Left cardiac atrium (tissue), 4 donors: Measurements from ENCODE around the gene BCL2. TPM values are rescaled to one million over a fixed set of nuclear protein-coding genes. Genes with fewer than 3 reads are reported as not detected.

Experiments used
- ATAC-seq, 2 donors: fragments of 200-7000 bp; cut with Tn5 transposase; one replicate each; pipeline ENCODE4 v1.9.1; 2020; ENCODE audit warnings: mild to moderate bottlenecking in 2 of 2, moderate library complexity in 2 of 2
- DNase-seq: peaks from one replicate; pipeline ENCODE4 v3.0.0-alpha.2; 2020
- intact Hi-C, 2 donors: fragments of 100-400 bp; cut with DNase I; formaldehyde crosslinking; loops; one replicate each; pipeline versions ENCODE4 v1.14.1 to v1.15.1; 2022 to 2023
- total RNA-seq, 2 donors: library from RNA; stranded (reverse); fragmentation: NEBNext Ultra II Directional; extraction: Animal tissue kit (Norgen Biotek cat#: 25700); gene quantifications; one replicate each; pipeline ENCODE4 v1.2.1, GENCODE V29; 2021
- donor health status: DM: no; HTN: yes; CAD: no.
- donor health status: DM: no; HTN: yes; CAD: no; lungs with severe emphysema.
- donor health status: DM: yes; HTN: yes; CAD: no.
- donor health status: Dilated cardiomyopathy.

The BCL2 gene
- total RNA-seq, 2 donors from 2014 or later: 10.1 to 11.6 TPM

DNA sequence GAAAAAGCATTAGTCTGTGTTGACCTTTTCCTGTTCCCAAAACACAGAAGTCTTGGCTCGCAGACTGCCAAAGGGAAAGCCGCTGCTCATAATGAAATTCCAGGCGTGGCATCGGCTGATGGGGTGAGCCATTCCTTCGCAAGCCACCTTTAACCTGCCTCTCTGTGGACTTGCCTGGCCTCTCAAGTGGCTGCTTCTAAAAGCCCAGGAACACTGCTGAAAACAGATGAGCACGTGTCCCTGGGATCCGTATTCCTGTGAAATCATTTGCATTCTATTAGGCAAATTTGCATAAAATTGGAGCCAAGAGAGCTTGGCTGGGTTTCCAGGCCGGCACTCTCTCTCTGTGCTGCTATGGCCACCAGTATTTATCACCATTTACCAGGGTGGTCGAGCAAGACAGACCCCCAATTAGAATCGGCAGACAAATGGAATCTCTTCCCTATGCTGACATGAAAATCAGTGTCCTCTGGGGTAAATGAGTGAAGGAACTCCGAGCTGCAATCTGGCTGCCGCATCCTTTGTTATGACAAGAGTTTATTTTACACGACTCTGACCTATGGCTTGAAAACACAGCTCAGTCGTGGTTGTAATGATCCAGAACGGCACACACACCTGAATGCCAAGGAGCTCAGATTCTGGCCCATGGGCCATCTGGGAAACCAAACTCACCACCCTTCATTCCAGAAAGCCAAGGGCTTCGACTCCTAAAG is 21.7 kb downstream of the BCL2 start:
- no peak for DNase-seq
- peak in 1 of 2 donors; percentile 39 for ATAC-seq
- intact Hi-C loops: no loop called here

DNA sequence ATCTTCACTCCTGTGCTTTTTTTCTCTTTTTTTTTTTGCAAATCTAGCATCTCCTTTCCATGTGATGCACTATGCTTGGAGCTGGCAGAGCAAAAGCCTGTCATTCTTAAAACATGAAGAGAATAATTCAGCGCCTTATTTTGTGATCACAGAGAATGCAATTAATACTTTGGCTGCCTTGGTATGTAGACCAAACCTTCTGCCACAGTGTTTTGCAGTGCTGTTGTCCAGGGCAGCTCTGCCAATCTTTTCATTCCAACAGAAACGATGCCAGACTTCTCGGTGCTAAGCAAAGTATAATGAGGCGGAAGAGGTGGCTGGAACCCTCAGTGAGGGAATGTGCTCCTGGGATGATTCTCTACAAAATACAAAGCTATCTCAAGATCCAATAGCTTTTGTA is 25.6 kb downstream of the BCL2 start:
- intact Hi-C loops: no loop called here
- ATAC-seq: peak in 1 of 2 donors; percentile 48
- DNase-seq: no peak

DNA sequence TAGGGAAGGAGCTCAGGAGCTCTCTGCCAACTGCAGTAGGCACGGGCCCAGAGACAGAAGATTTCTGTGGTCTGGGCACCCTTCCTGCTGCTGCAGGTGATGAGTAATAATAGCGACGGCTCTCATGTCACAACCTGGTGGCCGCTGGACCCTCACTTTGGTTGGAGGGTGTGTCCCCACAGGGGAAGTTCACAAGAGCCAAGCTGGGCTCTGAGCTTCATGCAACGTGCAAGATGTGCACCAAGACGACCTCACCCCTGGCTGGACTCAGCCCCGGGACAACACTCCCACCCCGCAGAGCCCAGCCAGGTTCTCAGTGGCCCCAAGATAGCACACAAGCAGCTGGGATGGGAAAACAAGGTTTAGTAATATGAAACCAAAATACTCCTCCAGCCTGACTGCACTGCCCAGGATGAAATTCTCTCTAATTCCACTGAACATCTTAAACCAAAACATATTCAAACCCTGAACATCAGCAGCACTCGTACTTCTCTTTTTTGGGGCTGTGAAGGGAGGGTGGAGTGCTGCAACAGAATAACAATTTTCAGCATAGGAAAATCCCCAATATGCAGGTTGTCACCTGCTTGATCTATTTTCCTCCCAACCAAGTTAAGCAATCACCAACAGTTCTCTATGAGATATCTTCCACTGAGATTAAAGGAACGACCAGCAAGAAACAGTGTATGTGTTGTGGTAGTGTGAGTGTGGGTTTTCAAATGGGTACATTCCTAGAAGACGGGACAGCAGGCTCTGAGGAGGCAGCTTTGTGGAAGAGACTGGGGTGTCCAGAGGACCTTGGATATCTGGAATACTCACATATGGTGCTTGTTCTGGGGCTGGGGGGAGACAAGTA is 26.5 kb downstream of the BCL2 start:
- intact Hi-C loops: no loop called here
- ATAC-seq: no peak
- peak; percentile 29 for DNase-seq

DNA sequence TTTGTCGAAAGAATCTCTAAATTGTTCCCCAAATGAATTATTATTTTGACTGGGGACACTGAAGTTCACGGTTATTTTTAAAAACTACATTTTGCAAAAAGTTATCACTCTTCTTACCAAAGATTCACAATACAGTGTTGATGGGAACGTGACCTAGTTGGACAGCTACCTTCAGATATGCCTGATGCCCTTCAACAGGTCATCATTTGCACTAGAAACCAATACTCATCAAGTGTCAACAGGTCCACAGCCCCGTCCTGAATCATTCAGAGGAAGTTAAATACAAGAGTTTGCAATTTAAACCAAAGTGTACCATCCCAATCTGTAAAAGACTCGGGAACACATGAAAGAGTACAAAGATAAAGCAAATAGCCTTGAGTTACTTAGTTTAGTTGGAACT is 28.3 kb downstream of the BCL2 start:
- DNase-seq (no peak), ATAC-seq (peak in 1 of 2 donors; percentile 48)
- intact Hi-C loops: no loop called here

DNA sequence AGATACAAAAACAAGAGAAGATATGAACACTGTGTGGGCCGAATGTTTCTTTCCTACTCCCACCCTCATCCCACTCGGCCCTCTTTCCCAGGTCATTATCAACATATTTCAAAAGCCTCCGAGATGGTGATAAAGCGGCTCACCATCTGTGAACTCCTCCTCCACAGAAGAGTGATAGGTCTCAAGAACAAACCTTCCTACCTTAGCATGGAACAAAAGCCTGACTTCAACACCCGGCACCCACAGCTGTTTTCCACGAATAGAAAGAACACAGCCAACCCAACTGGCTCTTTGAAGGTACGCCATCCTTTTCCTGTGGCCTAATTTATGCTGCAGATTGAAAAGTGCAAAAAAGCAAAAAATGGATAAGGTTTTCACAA is 28.8 kb downstream of the BCL2 start:
- intact Hi-C loops: no loop called here
- ATAC-seq: peak in 1 of 2 donors; percentile 49
- DNase-seq: no peak

DNA sequence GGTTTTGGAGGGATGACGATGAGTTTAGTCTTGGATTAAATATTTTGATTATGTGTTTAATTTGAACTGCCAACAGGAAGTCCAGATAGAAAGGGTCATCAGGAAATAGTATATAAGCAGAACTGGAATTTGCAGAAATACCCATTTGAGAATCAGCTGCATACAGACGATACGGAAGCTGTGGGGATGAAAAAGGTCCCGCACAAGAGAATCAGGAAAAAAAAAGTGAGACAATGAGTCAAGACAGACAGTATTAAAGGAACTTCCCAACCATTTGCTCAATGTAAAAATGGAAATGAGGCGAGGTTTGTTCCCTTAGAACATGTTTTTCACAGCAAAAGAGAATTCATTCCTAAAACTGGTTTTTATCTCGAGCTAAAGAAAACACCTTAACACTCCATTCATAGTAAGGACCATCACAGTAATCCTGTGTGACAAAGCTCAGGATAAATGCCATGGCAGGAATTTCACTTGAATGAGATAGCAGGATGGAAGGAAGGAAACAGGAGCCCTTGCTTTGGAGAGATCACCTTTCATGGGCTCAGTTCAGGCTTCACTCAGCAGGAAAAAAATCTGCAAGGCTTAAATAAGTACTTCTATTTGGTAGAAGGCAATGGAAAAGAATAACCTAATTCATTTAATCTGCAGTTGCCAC is 29.3 kb downstream of the BCL2 start:
- intact Hi-C loops: no loop called here
- ATAC-seq: no peak
- DNase-seq: no peak

DNA sequence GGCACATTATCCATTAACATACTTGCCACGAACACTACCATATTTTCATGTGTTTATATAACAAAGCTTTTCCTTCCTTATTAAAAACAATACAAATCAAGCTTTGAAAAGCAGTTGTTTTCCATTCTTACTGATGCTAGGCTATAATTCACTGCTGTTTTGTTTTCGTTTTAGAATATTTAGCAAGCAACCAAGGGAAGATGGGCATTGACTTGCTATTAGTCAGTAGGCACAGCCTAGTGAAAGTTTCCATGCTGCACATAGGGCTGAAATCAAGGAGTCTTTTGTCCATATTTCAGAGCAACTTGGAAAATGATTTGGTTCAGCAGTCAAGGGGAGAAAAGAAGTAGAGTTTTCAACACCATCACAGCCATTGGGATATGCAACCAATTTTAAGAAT is 31.3 kb downstream of the BCL2 start:
- ATAC-seq: no peak
- intact Hi-C loops: no loop called here

DNA sequence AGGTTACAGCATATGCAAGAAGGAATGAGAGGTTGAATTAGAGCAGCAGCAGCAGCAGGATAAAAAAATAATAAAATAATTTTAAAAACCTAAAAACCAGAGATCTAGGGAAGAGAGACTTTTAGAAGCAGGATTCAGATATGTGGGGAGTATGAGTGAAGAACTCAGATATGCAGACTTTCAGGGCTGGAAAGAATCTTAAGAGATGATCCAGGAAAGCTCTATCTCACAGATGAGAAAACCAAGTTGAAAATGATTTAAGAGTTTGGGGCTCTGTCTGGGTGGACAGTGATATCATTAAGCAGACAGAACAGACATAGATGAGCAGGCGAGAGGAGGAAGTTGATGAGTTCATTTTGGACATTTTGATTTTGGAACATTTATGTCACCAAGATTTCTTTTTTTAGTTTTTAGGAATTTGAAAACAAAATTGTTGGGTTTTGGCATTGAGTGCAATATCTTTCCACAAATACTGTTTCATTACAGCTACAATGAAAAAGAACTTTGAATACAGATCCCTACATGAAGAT is 31.8 kb downstream of the BCL2 start:
- intact Hi-C loops: no loop called here
- DNase-seq: no peak
- ATAC-seq: peak in 1 of 2 donors; percentile 17

More for the DNA sequence above, 31.3 kb downstream of the BCL2 start:
- no peak for DNase-seq

DNA sequence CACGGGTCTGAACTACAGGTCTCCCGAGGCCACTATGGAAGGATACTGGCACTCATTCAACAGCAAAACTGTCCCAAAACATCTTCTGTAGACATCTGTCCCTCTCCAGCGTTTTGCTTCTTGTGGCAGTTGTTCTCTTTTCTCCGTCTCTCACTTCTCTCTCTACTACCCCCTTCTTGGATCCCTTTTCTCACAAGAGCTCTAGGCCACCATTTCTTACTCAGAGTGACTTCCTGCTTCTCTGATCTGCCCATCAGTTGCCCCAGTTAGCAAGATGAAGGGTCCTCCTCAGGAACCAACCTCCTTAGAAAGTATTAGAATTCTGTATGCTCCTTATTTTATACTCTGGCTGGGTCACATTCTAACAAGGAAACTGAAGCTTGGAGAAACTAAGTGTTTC is 32.6 kb downstream of the BCL2 start:
- intact Hi-C loops: no loop called here
- DNase-seq: no peak
- no peak for ATAC-seq

DNA sequence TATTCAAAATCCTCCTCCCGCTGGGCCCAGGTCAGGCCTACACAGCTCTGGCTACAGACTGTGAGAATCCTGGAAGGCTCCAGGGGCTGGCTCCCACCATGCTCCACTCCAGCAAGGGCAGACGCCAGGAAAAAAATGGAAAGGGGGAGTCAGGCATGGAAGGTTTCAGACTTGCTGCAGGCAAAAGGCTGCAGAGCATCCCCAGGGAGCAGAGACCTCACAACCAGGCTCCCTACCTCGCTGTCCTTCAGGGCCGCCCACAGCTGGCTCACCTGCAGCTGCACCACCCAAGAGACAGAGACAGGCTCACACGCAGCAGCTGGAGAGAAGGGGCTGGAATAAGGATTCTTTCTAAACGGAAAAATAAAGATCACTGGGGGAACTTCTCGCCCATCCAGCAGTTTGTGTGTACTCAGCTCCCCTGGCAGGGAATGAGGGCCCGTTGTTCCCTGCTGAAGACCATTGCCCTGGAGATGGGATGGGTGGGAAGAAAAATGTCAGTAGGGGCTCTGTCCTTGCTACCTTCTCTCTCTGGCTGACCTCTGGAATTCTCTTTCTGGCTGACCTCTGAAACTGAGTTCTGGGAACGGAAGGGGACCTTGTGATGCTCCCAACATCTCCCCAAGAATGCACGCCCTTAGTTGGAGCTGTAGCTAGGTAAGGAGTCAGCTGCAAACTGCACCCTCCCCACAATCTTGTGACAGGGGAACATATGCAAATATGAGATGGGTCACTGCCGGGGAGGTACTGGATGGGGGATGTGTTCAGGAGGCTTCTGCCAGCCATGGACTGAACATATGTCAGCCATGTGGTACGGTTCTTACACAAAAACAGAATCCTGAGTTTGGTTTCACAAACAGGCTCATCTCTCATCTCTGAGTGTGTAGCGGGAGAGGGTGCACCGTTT is 34.5 kb downstream of the BCL2 start:
- intact Hi-C loops: no loop called here
- no peak for ATAC-seq
- DNase-seq: no peak

DNA sequence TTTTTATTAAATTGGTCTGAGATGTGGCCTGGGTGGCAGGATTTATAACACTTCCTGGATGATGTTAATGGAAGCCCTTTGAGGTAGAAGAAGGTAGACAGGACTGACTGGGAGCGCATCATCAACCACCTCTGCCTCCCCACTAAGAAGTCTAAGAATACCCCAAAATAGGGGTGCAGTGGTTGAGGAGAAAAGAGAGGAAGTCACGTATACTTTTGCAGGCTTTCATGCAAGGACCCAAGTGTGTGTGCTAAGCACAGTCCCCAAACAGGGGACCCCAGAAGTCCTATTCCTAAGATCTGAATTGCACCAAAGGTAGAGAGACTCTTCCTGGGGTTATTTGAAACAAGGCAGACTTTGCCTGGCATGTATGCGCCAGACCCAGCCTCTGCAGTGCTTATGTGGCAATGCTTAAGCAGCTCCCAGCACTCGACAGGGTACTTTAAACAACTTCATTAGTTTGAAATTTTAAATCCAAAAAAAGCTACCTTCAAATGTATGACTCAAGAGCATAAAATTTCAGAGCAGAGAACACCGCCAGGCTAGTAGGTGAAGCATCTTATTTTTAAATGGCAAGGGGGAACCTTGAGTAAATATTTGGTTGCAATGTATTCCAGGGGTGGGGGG is 35.3 kb downstream of the BCL2 start:
- intact Hi-C loops: no loop called here
- DNase-seq: no peak

DNA sequence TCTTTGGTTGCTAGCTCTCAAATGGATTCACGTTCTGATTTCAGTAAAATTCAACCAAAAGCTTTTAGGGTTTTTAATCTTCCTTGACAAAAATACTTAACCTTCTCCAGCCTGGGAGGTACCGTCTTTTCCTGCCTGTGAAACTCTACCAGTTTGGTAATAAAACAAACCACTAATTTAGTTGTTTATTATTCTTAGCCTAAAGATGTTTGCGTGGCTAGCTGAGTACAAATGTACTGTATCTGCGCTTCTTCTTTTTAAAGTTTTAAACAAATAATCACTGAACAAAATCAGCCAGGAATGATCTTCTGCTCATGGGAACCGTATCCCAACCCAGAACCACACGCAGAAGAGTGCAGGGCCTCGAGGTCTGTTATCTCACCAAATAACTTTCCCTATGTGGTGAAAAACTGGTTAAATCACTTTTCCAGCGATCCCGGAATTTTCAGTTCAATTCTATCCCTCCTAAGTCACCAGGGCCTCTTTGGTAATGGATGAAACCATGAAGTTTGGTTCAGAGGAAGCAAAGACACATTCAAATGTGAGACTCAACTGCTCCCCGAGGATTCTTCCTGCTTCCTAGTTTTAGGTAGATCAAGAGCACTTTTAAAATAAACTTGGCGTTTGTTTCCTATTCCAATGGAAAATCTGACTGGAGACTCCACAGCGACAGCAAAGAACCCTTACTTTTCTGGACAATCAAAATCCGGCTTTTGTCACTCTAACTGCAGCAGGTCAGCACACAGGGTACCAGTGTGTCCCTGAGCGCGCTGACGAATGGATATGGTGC is 36.1 kb downstream of the BCL2 start:
- intact Hi-C loops: no loop called here
- ATAC-seq (no peak), DNase-seq (no peak)

More for the DNA sequence above, 35.3 kb downstream of the BCL2 start:
- ATAC-seq: no peak

DNA sequence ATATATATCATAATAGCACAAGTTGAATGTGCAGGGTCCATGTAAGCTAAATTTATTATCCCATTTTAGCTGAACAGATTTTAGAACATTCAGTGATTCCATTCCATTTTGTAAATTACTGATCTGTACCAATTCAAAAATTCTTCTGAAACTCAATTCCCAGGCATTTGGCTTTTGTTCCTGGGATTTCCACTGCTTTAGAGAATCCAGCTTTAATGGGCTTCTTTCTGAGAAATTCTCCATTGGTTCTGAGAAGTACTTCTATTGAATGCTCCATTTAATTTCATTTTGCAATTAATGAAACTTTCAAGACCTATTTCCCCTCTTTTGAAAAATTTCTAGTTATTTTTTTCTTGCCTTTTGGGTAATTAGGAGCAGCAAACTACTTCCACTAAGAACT is 36.8 kb downstream of the BCL2 start:
- no peak for ATAC-seq
- intact Hi-C loops: no loop called here
- DNase-seq: no peak

DNA sequence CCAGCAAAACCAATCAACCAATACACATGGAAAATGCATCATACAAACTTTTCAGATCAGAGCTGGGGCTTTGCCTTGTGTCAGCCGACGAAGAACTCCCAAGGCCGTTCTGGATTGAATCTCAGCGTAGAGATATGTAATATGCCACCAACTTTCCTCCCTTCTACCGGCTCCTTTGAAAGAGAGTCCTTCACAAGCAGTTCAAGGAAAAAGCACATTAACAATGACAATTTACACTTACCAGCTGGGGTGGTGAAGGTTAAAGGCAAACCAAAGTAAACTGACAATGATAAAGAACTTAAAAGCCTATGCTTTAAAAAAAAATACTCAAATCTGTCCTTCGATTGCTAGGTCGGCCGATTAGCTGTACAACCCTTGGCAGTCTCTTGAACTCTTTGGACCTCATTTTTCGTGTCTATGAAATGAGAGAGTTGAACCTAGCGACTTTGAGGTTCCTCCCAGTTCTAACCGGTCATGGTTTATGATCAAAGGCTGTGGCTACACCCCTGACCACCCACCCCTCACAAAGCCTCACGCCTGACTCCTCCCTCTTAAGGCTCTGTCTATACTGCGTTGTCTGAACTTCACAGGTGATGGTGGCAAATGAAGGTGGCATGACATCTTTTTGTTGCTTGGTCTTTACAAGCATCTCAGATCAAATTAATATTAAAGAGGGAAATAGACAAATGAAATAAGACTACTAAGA is 46.2 kb downstream of the BCL2 start:
- ATAC-seq (no peak), DNase-seq (no peak)
- intact Hi-C loops: no loop called here

DNA sequence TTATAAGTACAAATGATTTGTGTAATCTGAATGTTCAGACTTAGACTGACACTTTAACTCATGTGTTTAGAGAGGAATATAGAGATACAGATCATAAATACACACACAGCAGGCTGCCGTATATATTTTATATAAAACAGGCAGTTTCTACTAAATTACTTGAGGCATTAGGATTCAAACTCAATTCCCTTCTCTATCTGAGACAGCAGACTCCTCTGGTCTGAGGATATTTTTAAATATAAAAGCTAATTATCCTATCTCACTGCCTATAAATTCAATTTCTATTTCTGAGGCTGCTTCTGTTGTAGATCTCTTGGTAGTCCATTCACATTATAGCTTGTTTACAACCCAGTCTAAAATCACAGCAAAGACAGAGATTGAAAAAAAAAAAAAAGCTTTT is 46.9 kb downstream of the BCL2 start:
- ATAC-seq (no peak), DNase-seq (no peak)
- intact Hi-C loops: no loop called here

DNA sequence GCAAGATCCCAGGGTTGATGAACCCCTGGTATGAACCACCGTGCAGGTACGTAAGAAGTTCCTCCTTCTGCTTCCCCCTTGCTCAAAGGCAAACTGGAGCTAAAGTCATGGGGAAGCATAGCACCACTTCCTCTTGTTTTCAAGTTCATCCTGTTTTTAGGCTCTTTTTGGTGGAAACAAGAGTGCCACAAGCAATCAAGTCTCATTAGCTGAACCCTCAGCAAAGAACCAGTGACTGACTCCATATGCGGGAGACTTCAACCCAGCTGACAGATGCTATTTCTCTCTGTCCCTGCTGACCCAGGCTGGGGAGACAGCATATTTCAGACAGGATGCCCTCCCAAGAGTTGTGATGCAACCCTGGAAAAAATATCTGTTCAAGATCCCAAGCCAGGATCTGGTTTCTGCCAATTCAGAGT is 47.7 kb downstream of the BCL2 start:
- DNase-seq (no peak), ATAC-seq (peak; percentile 68 to 74)
- intact Hi-C loops: no loop called here

DNA sequence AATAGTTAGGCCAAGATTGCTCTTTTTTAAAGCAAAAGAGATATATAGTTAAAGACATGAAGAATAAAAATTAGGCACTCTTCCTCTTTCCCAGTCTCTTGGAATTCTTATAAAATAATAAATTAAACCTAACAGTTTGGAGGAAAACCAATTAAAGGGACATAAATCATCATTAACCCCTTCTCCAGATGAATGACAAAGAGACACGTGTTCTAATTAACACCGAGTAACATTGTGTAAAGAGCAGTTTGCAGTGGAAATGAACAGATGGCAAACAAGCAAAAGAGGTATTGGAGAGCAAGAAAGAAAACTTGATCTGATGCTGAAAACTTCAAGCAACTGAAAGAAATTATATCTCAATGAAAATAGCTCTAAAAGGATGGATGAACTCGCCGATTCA is 48.4 kb downstream of the BCL2 start:
- no peak for ATAC-seq
- intact Hi-C loops: no loop called here
- no peak for DNase-seq
